ENCODE results near the gene TEC. TPM values are rescaled to one million over a fixed set of nuclear protein-coding genes. Genes with fewer than 3 reads are reported as not detected.

TEC gene
- total RNA-seq, 2 experiments from 2014 or later = 2.1 to 11.5 TPM

DNA sequence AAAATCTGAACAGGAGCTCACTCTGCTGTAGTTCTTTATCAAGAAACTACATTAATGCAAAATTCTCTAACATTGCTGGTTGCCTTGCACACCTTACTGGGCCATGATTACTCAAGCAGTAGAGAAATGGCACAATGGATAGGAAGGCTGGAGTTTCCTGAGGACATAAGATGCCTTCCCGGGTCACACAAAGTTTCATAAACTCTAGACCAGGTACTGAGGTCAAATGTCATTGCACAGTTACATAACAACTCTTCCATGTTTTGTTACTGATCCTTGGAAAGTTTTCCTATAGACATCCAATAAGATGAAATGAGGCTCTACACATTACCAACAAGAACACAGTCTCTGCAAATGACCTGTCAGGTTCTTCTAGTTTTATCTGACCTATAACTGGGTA is 9.9 kb downstream of the TEC start:
- no peak overlapping the region for H3K4me3 ChIP-seq (ENCODE audit: low read depth, low read length, poor library complexity, severe bottlenecking)
- no peaks in the 10 kb centered on the region for H4K20me1 ChIP-seq (ENCODE audit: insufficient read depth, low read length)
- TF ChIP-seq, protein P1, sequence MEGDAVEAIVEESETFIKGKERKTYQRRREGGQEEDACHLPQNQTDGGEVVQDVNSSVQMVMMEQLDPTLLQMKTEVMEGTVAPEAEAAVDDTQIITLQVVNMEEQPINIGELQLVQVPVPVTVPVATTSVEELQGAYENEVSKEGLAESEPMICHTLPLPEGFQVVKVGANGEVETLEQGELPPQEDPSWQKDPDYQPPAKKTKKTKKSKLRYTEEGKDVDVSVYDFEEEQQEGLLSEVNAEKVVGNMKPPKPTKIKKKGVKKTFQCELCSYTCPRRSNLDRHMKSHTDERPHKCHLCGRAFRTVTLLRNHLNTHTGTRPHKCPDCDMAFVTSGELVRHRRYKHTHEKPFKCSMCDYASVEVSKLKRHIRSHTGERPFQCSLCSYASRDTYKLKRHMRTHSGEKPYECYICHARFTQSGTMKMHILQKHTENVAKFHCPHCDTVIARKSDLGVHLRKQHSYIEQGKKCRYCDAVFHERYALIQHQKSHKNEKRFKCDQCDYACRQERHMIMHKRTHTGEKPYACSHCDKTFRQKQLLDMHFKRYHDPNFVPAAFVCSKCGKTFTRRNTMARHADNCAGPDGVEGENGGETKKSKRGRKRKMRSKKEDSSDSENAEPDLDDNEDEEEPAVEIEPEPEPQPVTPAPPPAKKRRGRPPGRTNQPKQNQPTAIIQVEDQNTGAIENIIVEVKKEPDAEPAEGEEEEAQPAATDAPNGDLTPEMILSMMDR (conservative IDR thresholded peaks at IDR 0.05; ENCODE audit: low read length) = no peak
- TF ChIP-seq EZH2phosphoT487 (IDR thresholded peaks at IDR 0.05; ENCODE audit: borderline replicate concordance, low read depth, low read length) = no peak
- H3K4me2 ChIP-seq (ENCODE audit: low read length) = no peak overlapping the region
- no peaks in the 10 kb centered on the region for H3K9me2 ChIP-seq (ENCODE audit: insufficient read depth, low read length)
- H3K9me3 ChIP-seq (ENCODE audit: low read length) = no peaks in the 10 kb centered on the region
- no peak for DNase-seq (ENCODE audit: low spot score)
- intact Hi-C loops (cut with micrococcal nuclease; ENCODE audit: unreplicated experiment) = no loop called here
- H3K79me2 ChIP-seq (ENCODE audit: insufficient read depth, low read depth, low read length) = no peaks in the 10 kb centered on the region
- ChIA-PET CTCF (ENCODE audit: unreplicated experiment) (no interaction called here), POLR2A (interaction anchor here (0.6 to 1.3 kb wide), 6 partner anchors 22 to 147 kb away, joined by 3 to 4 read pairs (median 3); no protein-coding TSS in a partner anchor)
- peaks cover 5% of the 10 kb centered on the region for H3K4me1 ChIP-seq (ENCODE audit: insufficient read depth, low read length, poor library complexity, severe bottlenecking)
- H2AFZ ChIP-seq (ENCODE audit: low read length) = no peak overlapping the region
- no TSS peak for BruUV-seq (replicated peaks)
- no peak overlapping the region for H3K27ac ChIP-seq (ENCODE audit: low read depth, low read length, poor library complexity, severe bottlenecking)
- H3K36me3 ChIP-seq (ENCODE audit: insufficient read depth, low read length) = no peaks in the 10 kb centered on the region

DNA sequence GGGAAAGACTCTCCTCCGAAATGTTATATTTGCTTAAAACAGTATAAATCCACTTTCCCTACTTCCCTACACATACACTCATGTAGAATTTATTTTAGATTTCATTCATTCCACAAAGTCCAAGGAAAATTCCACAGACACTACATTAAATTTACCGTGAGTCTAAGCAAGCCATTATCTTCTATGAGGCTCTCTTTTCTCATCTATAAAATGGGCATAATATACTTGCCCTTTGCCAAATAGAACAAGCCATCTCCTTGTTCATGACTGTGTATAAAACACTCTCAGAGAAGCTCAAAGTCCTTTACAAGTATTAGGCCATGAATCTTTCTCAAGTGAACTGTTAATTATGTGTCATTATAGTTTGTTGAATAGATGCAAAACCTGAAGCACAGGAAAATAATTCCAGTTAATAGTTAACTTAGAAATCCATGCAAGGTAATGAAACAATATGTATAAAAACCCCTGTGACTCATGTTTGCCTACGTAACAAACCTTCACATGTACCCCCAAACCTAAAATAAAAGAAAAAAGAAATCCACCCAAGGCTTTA is 10.7 kb downstream of the TEC start:
- ChIA-PET POLR2A (interaction anchor here (0.7 kb wide), 1 partner anchor 37 kb away, joined by 4 read pairs; no protein-coding TSS in a partner anchor), CTCF (ENCODE audit: unreplicated experiment) (interaction anchor here (0.6 kb wide), 1 partner anchor 20 kb away, joined by 4 read pairs; no protein-coding TSS in a partner anchor)
- Histone ChIP-seq H4K20me1 (ENCODE audit: insufficient read depth, low read length) (no peaks in the 10 kb centered on the region), H3K4me3 (ENCODE audit: low read depth, low read length, poor library complexity, severe bottlenecking) (no peak overlapping the region), H3K4me2 (ENCODE audit: low read length) (no peak overlapping the region), H3K27ac (ENCODE audit: low read depth, low read length, poor library complexity, severe bottlenecking) (no peak overlapping the region), H3K79me2 (ENCODE audit: insufficient read depth, low read depth, low read length) (no peaks in the 10 kb centered on the region), H3K9me3 (ENCODE audit: low read length) (no peaks in the 10 kb centered on the region), H3K9me2 (ENCODE audit: insufficient read depth, low read length) (no peaks in the 10 kb centered on the region), H3K36me3 (ENCODE audit: insufficient read depth, low read length) (no peaks in the 10 kb centered on the region), H2AFZ (ENCODE audit: low read length) (no peak overlapping the region), H3K4me1 (ENCODE audit: insufficient read depth, low read length, poor library complexity, severe bottlenecking) (peaks cover 5% of the 10 kb centered on the region)
- DNase-seq (ENCODE audit: low spot score) = no peak
- intact Hi-C loops (cut with micrococcal nuclease; ENCODE audit: unreplicated experiment) = no loop called here
- BruUV-seq (replicated peaks) = no TSS peak
- TF ChIP-seq, protein P1 (conservative IDR thresholded peaks at IDR 0.05; ENCODE audit: low read length) = no peak
- no peak for TF ChIP-seq EZH2phosphoT487 (IDR thresholded peaks at IDR 0.05; ENCODE audit: borderline replicate concordance, low read depth, low read length)

DNA sequence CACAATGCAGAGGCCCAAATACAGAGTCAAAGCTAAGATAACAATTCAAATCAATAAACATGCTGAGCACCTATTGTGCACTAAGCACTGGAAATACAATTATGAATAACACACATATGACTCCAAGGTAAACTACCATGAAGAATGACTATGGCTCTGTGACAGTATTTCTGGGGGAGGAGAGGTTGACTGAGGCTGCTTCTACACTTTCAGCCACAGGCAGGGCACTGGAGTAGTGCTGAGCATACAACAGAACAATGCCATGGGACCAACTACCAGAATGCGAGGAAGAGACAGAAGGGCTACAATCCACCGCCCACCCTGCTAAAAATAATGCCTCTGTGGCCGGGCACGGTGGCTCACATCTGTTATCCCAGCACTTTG is 13.7 kb downstream of the TEC start:
- no peak overlapping the region for H3K4me2 ChIP-seq (ENCODE audit: low read length)
- no peaks in the 10 kb centered on the region for H3K9me2 ChIP-seq (ENCODE audit: insufficient read depth, low read length)
- no peak for DNase-seq (ENCODE audit: low spot score)
- H3K27ac ChIP-seq (ENCODE audit: low read depth, low read length, poor library complexity, severe bottlenecking) = no peak overlapping the region
- no peaks in the 10 kb centered on the region for H4K20me1 ChIP-seq (ENCODE audit: insufficient read depth, low read length)
- no peaks in the 10 kb centered on the region for H3K4me1 ChIP-seq (ENCODE audit: insufficient read depth, low read length, poor library complexity, severe bottlenecking)
- ChIA-PET POLR2A (interaction anchor here (0.8 kb wide), 1 partner anchor 18 kb away, joined by 3 read pairs; no protein-coding TSS in a partner anchor), CTCF (ENCODE audit: unreplicated experiment) (interaction anchor here (0.6 kb wide), 1 partner anchor 649 kb away, joined by 3 read pairs; no protein-coding TSS in a partner anchor)
- TF ChIP-seq, protein P1 (conservative IDR thresholded peaks at IDR 0.05; ENCODE audit: low read length) = no peak
- no peak for TF ChIP-seq EZH2phosphoT487 (IDR thresholded peaks at IDR 0.05; ENCODE audit: borderline replicate concordance, low read depth, low read length)
- intact Hi-C loops (cut with micrococcal nuclease; ENCODE audit: unreplicated experiment) = no loop called here
- no peaks in the 10 kb centered on the region for H3K36me3 ChIP-seq (ENCODE audit: insufficient read depth, low read length)
- no peak overlapping the region for H2AFZ ChIP-seq (ENCODE audit: low read length)
- no peaks in the 10 kb centered on the region for H3K9me3 ChIP-seq (ENCODE audit: low read length)
- H3K79me2 ChIP-seq (ENCODE audit: insufficient read depth, low read depth, low read length) = no peaks in the 10 kb centered on the region
- no TSS peak for BruUV-seq (replicated peaks)
- H3K4me3 ChIP-seq (ENCODE audit: low read depth, low read length, poor library complexity, severe bottlenecking) = no peak overlapping the region
